Activated CD4-positive, alpha-beta memory T cell treated with anti-CD3 and anti-CD28 coated beads, Interleukin-2, amount 10 ng/mL, durations not matched to agents 7 days and 5 days (primary cell): ENCODE data around the gene ERC2. TPM values are rescaled to one million over a fixed set of nuclear protein-coding genes. Genes with fewer than 3 reads are reported as not detected.
"Not testable (repeated sequence)": the region's sequence is repeated elsewhere in the genome, so short reads cannot be mapped to it uniquely, and the experiment has no call there.

ENCODE experiments used
- CTCF ChIA-PET: fragments of 350-600 bp; sonication (Branson Sonifier 250); formaldehyde crosslinking; loops from one replicate; lab custom pipeline; 2021; ENCODE audit warnings: antibody characterized with exemption, inconsistent platforms; lab: Charles Lee
- POLR2A ChIA-PET: fragments of 350-600 bp; sonication (Branson Sonifier 250); formaldehyde crosslinking; loops from one replicate; lab custom pipeline; 2021; ENCODE audit warnings: antibody characterized with exemption; lab: Charles Lee
- DNase-seq: peaks from one replicate; pipeline ENCODE4 v3.0.0-alpha.2; 2020
- H3K27ac Mint-ChIP-seq: one replicate; pipeline ENCODE4 v1.8.0; 2021; ENCODE audit warnings: mild to moderate bottlenecking, mixed read lengths
- H3K27me3 Mint-ChIP-seq: one replicate; pipeline ENCODE4 v1.8.0; 2021; ENCODE audit warnings: mixed read lengths
- H3K36me3 Mint-ChIP-seq: one replicate; pipeline ENCODE4 v1.8.0; 2021; ENCODE audit warnings: low read depth, mixed read lengths
- H3K4me1 Mint-ChIP-seq: one replicate; pipeline ENCODE4 v1.8.0; 2021; ENCODE audit warnings: mixed read lengths
- H3K4me3 Mint-ChIP-seq: one replicate; pipeline ENCODE4 v1.8.0; 2021; ENCODE audit warnings: mild to moderate bottlenecking, mixed read lengths
- H3K9me3 Mint-ChIP-seq: one replicate; pipeline ENCODE4 v1.8.0; 2021; ENCODE audit warnings: mixed read lengths
- total RNA-seq, 2 experiments: library from RNA; stranded (reverse); gene quantifications; one replicate each; pipeline ENCODE4 v1.2.3, GENCODE V29; 2021

The ERC2 gene
- not detected for total RNA-seq

GRCh38 chr3:56468184-56469106 lies at the start of gene ERC2:
Gene ERC2 (minus strand): TSS chr3:56468467.
- POLR2A ChIA-PET, result no interaction called here
- H3K36me3 Mint-ChIP-seq, result peaks cover 3% of the 10 kb centered on the region
- CTCF ChIA-PET, result no interaction called here

GRCh38 chr3:56502738-56503137 lies 34.5 kb upstream of the ERC2 start:
- POLR2A ChIA-PET, result no interaction called here
- H3K9me3 Mint-ChIP-seq, result no peaks in the 10 kb centered on the region

More at GRCh38 chr3:56468184-56469106, at the start of gene ERC2:
- DNase-seq, result no peak
- Mint-ChIP-seq H3K4me1 (peaks cover 5% of the 10 kb centered on the region), H3K27ac (no peak within 1 kb of the TSS), H3K9me3 (no peaks in the 10 kb centered on the region), H3K4me3 (no peak within 1 kb of the TSS), H3K27me3 (peaks cover 56% of the 10 kb centered on the region)

GRCh38 chr3:56496376-56496775 lies 28.1 kb upstream of the ERC2 start:
- H3K27ac Mint-ChIP-seq, CTCF ChIA-PET, H3K4me1 Mint-ChIP-seq, POLR2A ChIA-PET, DNase-seq, H3K27me3 Mint-ChIP-seq, H3K36me3 Mint-ChIP-seq, H3K9me3 Mint-ChIP-seq, H3K4me3 Mint-ChIP-seq: not testable (repeated sequence)

More at GRCh38 chr3:56502738-56503137, 34.5 kb upstream of the ERC2 start:
- CTCF ChIA-PET, result no interaction called here
- no peak overlapping the region for H3K4me3 Mint-ChIP-seq
- DNase-seq, result no peak
- H3K36me3 Mint-ChIP-seq, result no peaks in the 10 kb centered on the region
- H3K27me3 Mint-ChIP-seq, result peaks cover 5% of the 10 kb centered on the region
- no peak overlapping the region for H3K27ac Mint-ChIP-seq
- H3K4me1 Mint-ChIP-seq, result no peaks in the 10 kb centered on the region

GRCh38 chr3:56494679-56495322 lies 26.5 kb upstream of the ERC2 start:
- no peak overlapping the region for H3K4me3 Mint-ChIP-seq
- no peaks in the 10 kb centered on the region for H3K27me3 Mint-ChIP-seq

GRCh38 chr3:56491566-56491965 lies 23.3 kb upstream of the ERC2 start:
- ChIA-PET CTCF (no interaction called here), POLR2A (no interaction called here)
- H3K4me1 Mint-ChIP-seq, result no peaks in the 10 kb centered on the region
- DNase-seq, result no peak
- H3K9me3 Mint-ChIP-seq, result no peaks in the 10 kb centered on the region
- no peak overlapping the region for H3K27ac Mint-ChIP-seq
- H3K4me3 Mint-ChIP-seq, result no peak overlapping the region
- no peaks in the 10 kb centered on the region for H3K36me3 Mint-ChIP-seq
- no peaks in the 10 kb centered on the region for H3K27me3 Mint-ChIP-seq

More at GRCh38 chr3:56494679-56495322, 26.5 kb upstream of the ERC2 start:
- ChIA-PET POLR2A (no interaction called here), CTCF (interaction anchor here (0.6 to 1.5 kb wide), 9 partner anchors 9 to 179 kb away, joined by 3 to 4 read pairs (median 3); no protein-coding TSS in a partner anchor)
- Mint-ChIP-seq H3K4me1 (no peaks in the 10 kb centered on the region), H3K9me3 (no peaks in the 10 kb centered on the region), H3K27ac (no peak overlapping the region), H3K36me3 (no peaks in the 10 kb centered on the region)
- peak; percentile 78 for DNase-seq

- no peak for DNase-seq
- Mint-ChIP-seq H3K9me3 (no peaks in the 10 kb centered on the region), H3K36me3 (no peaks in the 10 kb centered on the region), H3K27me3 (no peaks in the 10 kb centered on the region), H3K4me1 (no peaks in the 10 kb centered on the region), H3K27ac (no peak overlapping the region), H3K4me3 (no peak overlapping the region)
- POLR2A ChIA-PET, result no interaction called here
- CTCF ChIA-PET, result no interaction called here
Measured at GRCh38 chr3:56488812-56489600, 20.7 kb upstream of the ERC2 start.

GRCh38 chr3:56484525-56485032 lies 16.3 kb upstream of the ERC2 start:
- H3K27me3 Mint-ChIP-seq, result peaks cover 1% of the 10 kb centered on the region
- DNase-seq, result no peak
- no peaks in the 10 kb centered on the region for H3K36me3 Mint-ChIP-seq
- H3K27ac Mint-ChIP-seq, result no peak overlapping the region
- no peaks in the 10 kb centered on the region for H3K9me3 Mint-ChIP-seq
- no peaks in the 10 kb centered on the region for H3K4me1 Mint-ChIP-seq
- ChIA-PET POLR2A (no interaction called here), CTCF (interaction anchor here (1.1 kb wide), 1 partner anchor 10 kb away, joined by 3 read pairs; no protein-coding TSS in a partner anchor)
- H3K4me3 Mint-ChIP-seq, result no peak overlapping the region

- ChIA-PET CTCF (interaction anchor here (1.1 kb wide), 1 partner anchor 10 kb away, joined by 3 read pairs; no protein-coding TSS in a partner anchor), POLR2A (no interaction called here)
- Mint-ChIP-seq H3K27ac (no peak overlapping the region), H3K4me1 (no peaks in the 10 kb centered on the region), H3K4me3 (no peak overlapping the region), H3K9me3 (no peaks in the 10 kb centered on the region), H3K27me3 (peaks cover 1% of the 10 kb centered on the region), H3K36me3 (no peaks in the 10 kb centered on the region)
- DNase-seq, result no peak
Measured at GRCh38 chr3:56484122-56484521, 15.9 kb upstream of the ERC2 start.

- Mint-ChIP-seq H3K27ac (no peak overlapping the region), H3K9me3 (no peaks in the 10 kb centered on the region), H3K27me3 (peaks cover 4% of the 10 kb centered on the region), H3K36me3 (no peaks in the 10 kb centered on the region), H3K4me1 (no peaks in the 10 kb centered on the region), H3K4me3 (no peak overlapping the region)
- CTCF ChIA-PET, result no interaction called here
- POLR2A ChIA-PET, result no interaction called here
- no peak for DNase-seq
Measured at GRCh38 chr3:56477646-56478045, 9.4 kb upstream of the ERC2 start.

GRCh38 chr3:56476771-56477170 lies 8.5 kb upstream of the ERC2 start:
- Mint-ChIP-seq H3K9me3 (no peaks in the 10 kb centered on the region), H3K27ac (no peak overlapping the region)
- no peak for DNase-seq

GRCh38 chr3:56471771-56472170 lies 3.5 kb upstream of the ERC2 start:
- Mint-ChIP-seq H3K27me3 (peaks cover 43% of the 10 kb centered on the region), H3K4me1 (peaks cover 5% of the 10 kb centered on the region), H3K36me3 (peaks cover 3% of the 10 kb centered on the region), H3K9me3 (no peaks in the 10 kb centered on the region), H3K4me3 (no peak overlapping the region), H3K27ac (no peak overlapping the region)
- ChIA-PET POLR2A (no interaction called here), CTCF (no interaction called here)
- no peak for DNase-seq

More at GRCh38 chr3:56476771-56477170, 8.5 kb upstream of the ERC2 start:
- ChIA-PET POLR2A (no interaction called here), CTCF (no interaction called here)
- peaks cover 10% of the 10 kb centered on the region for H3K27me3 Mint-ChIP-seq
- no peaks in the 10 kb centered on the region for H3K4me1 Mint-ChIP-seq
- H3K4me3 Mint-ChIP-seq, result no peak overlapping the region
- no peaks in the 10 kb centered on the region for H3K36me3 Mint-ChIP-seq

GRCh38 chr3:56469141-56469540 lies 874 bp upstream of the ERC2 start:
- H3K9me3 Mint-ChIP-seq, result no peaks in the 10 kb centered on the region
- H3K4me3 Mint-ChIP-seq, result no peak overlapping the region
- no peak for DNase-seq
- peaks cover 52% of the 10 kb centered on the region for H3K27me3 Mint-ChIP-seq
- H3K36me3 Mint-ChIP-seq, result peaks cover 3% of the 10 kb centered on the region
- ChIA-PET POLR2A (no interaction called here), CTCF (no interaction called here)
- H3K4me1 Mint-ChIP-seq, result peaks cover 5% of the 10 kb centered on the region
- H3K27ac Mint-ChIP-seq, result no peak overlapping the region
